ENCODE measurements around the gene CBLB. TPM values are rescaled to one million over a fixed set of nuclear protein-coding genes. Genes with fewer than 3 reads are reported as not detected.

The CBLB gene
- total and polyA plus RNA-seq, 7 donors, result 4.2 to 18.2 (median 12.1) TPM

DNA sequence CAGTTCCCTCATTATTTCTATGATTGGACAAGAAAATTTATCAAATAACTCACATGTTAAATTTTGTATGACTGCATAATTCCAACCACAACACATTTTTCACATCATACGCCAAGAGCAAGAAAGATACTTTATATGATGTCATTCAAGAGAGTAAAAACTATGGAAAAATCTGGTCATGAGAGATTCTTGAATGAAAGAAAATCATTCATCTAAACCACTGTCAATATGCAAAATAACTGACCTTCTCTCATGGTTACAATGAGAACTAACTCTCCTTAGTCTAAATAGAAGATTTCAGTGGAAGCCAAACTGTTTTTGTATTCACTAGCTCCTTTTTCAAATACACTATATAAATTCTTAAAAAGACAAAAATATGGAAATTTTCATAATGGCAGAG, 124.6 kb downstream of the CBLB start:
- Histone ChIP-seq H3K36me3 (ENCODE audit: insufficient read depth in 1 of 2, low read depth in 1 of 2) (peaks cover 3 to 23% of the 10 kb centered on the region in 2 donors), H3K27me3 (ENCODE audit: insufficient read depth in 3 of 3, low read length in 2 of 3) (no peaks in the 10 kb centered on the region), H3K4me3 (no peak overlapping the region), H3K9me3 (no peaks in the 10 kb centered on the region), H3K4me1 (no peaks in the 10 kb centered on the region), H3K27ac (no peak overlapping the region)
- intact Hi-C loops (cut with DNase I), result no loop called here
- 93 to 100% (median 100%) methylated on average over 1 of the region's 1 CpG for WGBS, 3 donors
- ATAC-seq (no peak), DNase-seq (no peak)
- TF ChIP-seq, protein P1, sequence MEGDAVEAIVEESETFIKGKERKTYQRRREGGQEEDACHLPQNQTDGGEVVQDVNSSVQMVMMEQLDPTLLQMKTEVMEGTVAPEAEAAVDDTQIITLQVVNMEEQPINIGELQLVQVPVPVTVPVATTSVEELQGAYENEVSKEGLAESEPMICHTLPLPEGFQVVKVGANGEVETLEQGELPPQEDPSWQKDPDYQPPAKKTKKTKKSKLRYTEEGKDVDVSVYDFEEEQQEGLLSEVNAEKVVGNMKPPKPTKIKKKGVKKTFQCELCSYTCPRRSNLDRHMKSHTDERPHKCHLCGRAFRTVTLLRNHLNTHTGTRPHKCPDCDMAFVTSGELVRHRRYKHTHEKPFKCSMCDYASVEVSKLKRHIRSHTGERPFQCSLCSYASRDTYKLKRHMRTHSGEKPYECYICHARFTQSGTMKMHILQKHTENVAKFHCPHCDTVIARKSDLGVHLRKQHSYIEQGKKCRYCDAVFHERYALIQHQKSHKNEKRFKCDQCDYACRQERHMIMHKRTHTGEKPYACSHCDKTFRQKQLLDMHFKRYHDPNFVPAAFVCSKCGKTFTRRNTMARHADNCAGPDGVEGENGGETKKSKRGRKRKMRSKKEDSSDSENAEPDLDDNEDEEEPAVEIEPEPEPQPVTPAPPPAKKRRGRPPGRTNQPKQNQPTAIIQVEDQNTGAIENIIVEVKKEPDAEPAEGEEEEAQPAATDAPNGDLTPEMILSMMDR (IDR thresholded peaks at IDR 0.05), result no peak

DNA sequence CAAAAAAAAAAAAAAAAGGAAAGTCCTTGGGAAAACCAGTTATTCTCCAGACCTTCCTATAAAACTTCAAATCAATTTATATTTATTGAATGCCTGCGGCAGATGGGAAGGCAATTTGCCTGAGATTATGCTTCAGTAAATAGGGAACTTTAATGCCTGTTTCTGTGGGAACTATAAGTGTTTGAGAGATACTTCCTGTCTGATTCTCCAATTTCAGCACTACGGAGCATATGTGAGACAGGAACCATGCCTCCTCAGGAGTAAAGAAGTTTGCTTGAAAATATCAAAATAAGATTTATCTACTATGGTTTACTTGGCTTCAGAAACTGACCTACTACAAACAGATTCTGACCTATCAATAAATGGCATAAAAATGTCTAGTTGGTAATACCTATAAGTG, 135.5 kb downstream of the CBLB start:
- WGBS, 3 donors, result 84 to 93% (median 87%) methylated on average over 2 of the region's 2 CpGs

DNA sequence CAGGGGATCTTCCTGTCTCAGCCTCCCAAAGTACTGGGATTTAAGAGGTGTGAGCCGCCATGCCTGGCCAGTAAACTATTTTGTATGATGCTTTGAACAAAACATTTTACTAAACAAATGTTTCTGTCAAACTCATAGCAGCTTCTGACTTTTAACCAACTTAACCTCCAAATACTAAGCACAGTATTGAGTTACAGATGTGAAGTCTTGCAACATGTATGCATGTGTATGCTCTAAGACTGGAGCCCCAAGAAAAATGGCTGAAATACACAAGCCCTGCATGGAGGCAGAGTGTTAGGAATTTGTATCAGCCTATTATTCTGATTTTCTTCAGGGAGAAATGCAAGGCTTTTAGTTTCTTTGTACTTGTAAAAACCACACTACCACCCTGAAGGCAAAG, 137.1 kb downstream of the CBLB start:
- WGBS, 3 donors, result 96 to 100% (median 98%) methylated on average over 1 of the region's 1 CpG
- Histone ChIP-seq H3K4me3 (no peak overlapping the region), H3K9me3 (peaks cover 5% of the 10 kb centered on the region), H3K27me3 (ENCODE audit: insufficient read depth in 3 of 3, low read length in 2 of 3) (no peaks in the 10 kb centered on the region), H3K36me3 (ENCODE audit: insufficient read depth in 1 of 2, low read depth in 1 of 2) (peaks cover 0 to 53% of the 10 kb centered on the region in 2 donors), H3K27ac (no peak overlapping the region), H3K4me1 (no peaks in the 10 kb centered on the region)
- DNase-seq (no peak), ATAC-seq (no peak)
- intact Hi-C loops (cut with DNase I), result no loop called here
- TF ChIP-seq, protein P1 (IDR thresholded peaks at IDR 0.05), result no peak

More for the DNA sequence above, 135.5 kb downstream of the CBLB start:
- Histone ChIP-seq H3K36me3 (ENCODE audit: insufficient read depth in 1 of 2, low read depth in 1 of 2) (peaks cover 0 to 46% of the 10 kb centered on the region in 2 donors), H3K27ac (no peak overlapping the region), H3K4me1 (no peaks in the 10 kb centered on the region), H3K27me3 (ENCODE audit: insufficient read depth in 3 of 3, low read length in 2 of 3) (no peaks in the 10 kb centered on the region), H3K4me3 (no peak overlapping the region), H3K9me3 (no peaks in the 10 kb centered on the region)
- ATAC-seq (no peak), DNase-seq (no peak)
- TF ChIP-seq, protein P1 (IDR thresholded peaks at IDR 0.05), result no peak
- intact Hi-C loops (cut with DNase I), result no loop called here

DNA sequence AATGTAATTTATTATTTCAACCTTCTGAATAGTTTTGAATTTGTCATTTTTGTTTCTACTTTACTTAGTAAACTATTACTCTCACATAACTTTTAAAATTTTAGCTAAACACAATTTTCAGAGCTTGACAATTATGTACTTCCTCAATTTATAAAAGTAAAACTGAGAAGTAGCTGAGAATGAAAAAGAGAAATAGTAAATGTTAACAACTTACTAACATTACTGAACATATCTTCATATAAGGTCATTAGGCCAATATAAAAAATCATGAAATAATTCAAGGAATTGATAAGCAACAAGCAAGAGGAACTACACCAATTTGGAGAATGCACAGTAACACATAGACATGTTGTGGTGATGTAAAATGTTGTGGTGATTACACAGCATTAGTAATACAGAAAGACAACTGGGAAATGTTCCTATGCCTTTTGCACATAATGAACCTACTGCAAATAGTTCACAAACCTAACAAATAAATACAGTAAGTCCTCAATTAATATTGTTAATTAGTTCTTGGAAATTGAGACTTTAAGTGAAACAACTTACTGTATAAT, 137.9 kb downstream of the CBLB start:
- H3K27ac ChIP-seq, result no peak overlapping the region
- no peaks in the 10 kb centered on the region for H3K4me1 ChIP-seq
- H3K4me3 ChIP-seq, result no peak overlapping the region
- H3K27me3 ChIP-seq (ENCODE audit: insufficient read depth in 3 of 3, low read length in 2 of 3), result no peaks in the 10 kb centered on the region
- intact Hi-C loops (cut with DNase I), result no loop called here
- peaks cover 5% of the 10 kb centered on the region for H3K9me3 ChIP-seq
- TF ChIP-seq, protein P1 (IDR thresholded peaks at IDR 0.05), result no peak
- H3K36me3 ChIP-seq (ENCODE audit: insufficient read depth in 1 of 2, low read depth in 1 of 2), result peaks cover 0 to 46% of the 10 kb centered on the region in 2 donors
- no peak for DNase-seq
- no peak for ATAC-seq

DNA sequence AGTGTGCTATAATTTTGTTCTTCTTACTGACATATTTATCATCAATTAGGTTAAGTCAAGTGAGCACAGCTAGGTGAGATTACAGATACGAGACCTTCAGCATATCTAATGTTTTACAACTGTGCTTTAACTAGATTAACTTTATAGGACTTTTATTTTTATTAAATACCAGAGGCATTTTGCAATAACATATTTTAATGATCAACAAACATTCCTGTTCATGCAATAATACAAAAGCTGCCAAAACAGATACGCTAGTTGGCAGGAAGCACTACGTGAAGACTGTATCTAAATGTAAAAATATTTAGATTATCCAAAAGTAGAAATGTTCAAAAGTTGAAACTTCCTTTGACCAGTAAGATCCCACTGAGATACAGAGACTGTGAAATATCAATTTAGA, 139.1 kb downstream of the CBLB start:
- peaks cover 0 to 39% of the 10 kb centered on the region in 2 donors for H3K36me3 ChIP-seq (ENCODE audit: insufficient read depth in 1 of 2, low read depth in 1 of 2)
- H3K4me1 ChIP-seq, result no peaks in the 10 kb centered on the region
- H3K9me3 ChIP-seq, result peaks cover 5% of the 10 kb centered on the region
- intact Hi-C loops (cut with DNase I), result no loop called here
- H3K4me3 ChIP-seq, result no peak overlapping the region
- H3K27me3 ChIP-seq (ENCODE audit: insufficient read depth in 3 of 3, low read length in 2 of 3), result no peaks in the 10 kb centered on the region
- ATAC-seq (no peak), DNase-seq (no peak)
- no peak overlapping the region for H3K27ac ChIP-seq
- 78 to 89% (median 81%) methylated on average over 3 of the region's 3 CpGs for WGBS, 3 donors
- TF ChIP-seq, protein P1 (IDR thresholded peaks at IDR 0.05), result no peak

All from psoas muscle (tissue), 8 donors.